HG03135 (cell line): Measurements from ENCODE around the gene BPIFB2.

Source experiments
- ATAC-seq: cut with Tn5 transposase; IDR thresholded peaks from one replicate; pipeline ENCODE4 v1.9.1; 2021; ENCODE audit warnings: mild to moderate bottlenecking, moderate library complexity; ENCODE audit not compliant: unreplicated experiment

The BPIFB2 gene

GRCh38 chr20:33020278-33021161 is 13.0 kb downstream of the BPIFB2 start:
- ATAC-seq: no peak

- no peak for ATAC-seq
These were observed 14.4 kb downstream of the BPIFB2 start for GRCh38 chr20:33021879-33022278.

GRCh38 chr20:33022289-33022688 is 14.8 kb downstream of the BPIFB2 start:
- ATAC-seq: no peak

GRCh38 chr20:33022694-33023438 is 15.4 kb downstream of the BPIFB2 start:
- ATAC-seq: no peak

- no peak for ATAC-seq
These were observed 16.1 kb downstream of the BPIFB2 start for GRCh38 chr20:33023439-33024242.

- no peak for ATAC-seq
These were observed 16.7 kb downstream of the BPIFB2 start for GRCh38 chr20:33024243-33024560.

GRCh38 chr20:33024609-33025317 is 17.3 kb downstream of the BPIFB2 start:
- ATAC-seq: no peak

GRCh38 chr20:33025318-33025876 is 17.9 kb downstream of the BPIFB2 start:
- no peak for ATAC-seq

- no peak for ATAC-seq
These were observed 18.7 kb downstream of the BPIFB2 start for GRCh38 chr20:33026072-33026778.

- ATAC-seq: no peak
These were observed 19.6 kb downstream of the BPIFB2 start for GRCh38 chr20:33026779-33027759.

- ATAC-seq: no peak
These were observed 20.6 kb downstream of the BPIFB2 start for GRCh38 chr20:33027769-33028751.

GRCh38 chr20:33028875-33029274 is 21.4 kb downstream of the BPIFB2 start:
- no peak for ATAC-seq

- no peak for ATAC-seq
These were observed 22.6 kb downstream of the BPIFB2 start for GRCh38 chr20:33030076-33030475.

- ATAC-seq: no peak
These were observed 23.1 kb downstream of the BPIFB2 start for GRCh38 chr20:33030569-33030968.

GRCh38 chr20:33031531-33031930 is 24.0 kb downstream of the BPIFB2 start, which contains the start of gene BPIFB6:
TSS of gene BPIFB6 (plus strand) at chr20:33031648. CDS start at chr20:33031648, 0 bp downstream.
- no peak for ATAC-seq

GRCh38 chr20:33032555-33032954 is 25.1 kb downstream of the BPIFB2 start:
- ATAC-seq: no peak

GRCh38 chr20:33033381-33033780 is 25.9 kb downstream of the BPIFB2 start:
- no peak for ATAC-seq
